Panc1 (cell line): ENCODE measurements around the gene GLTP. TPM values are rescaled to one million over a fixed set of nuclear protein-coding genes. Genes with fewer than 3 reads are reported as not detected.
A peak's percentile ranks its signal among the peaks of the same experiment; 100 is the strongest.

ENCODE experiments used
- ATAC-seq: fragments of 200-7000 bp; cut with Tn5 transposase; 2 replicates; pipeline ENCODE4 v1.9.1; 2020; ENCODE audit warnings: mild to moderate bottlenecking, moderate library complexity
- BruUV-seq: library from RNA; stranded (reverse); fragments of 400-500 nt; replicated peaks from 2 replicates; lab custom pipeline; 2021; lab: Mats Ljungman, UMichigan
- CTCF ChIA-PET: fragments of 300-600 bp; sonication (Branson Sonifier 250); formaldehyde crosslinking; loops from one replicate; lab custom pipeline; 2022; ENCODE audit warnings: antibody characterized with exemption; lab: Charles Lee
- POLR2A ChIA-PET: fragments of 300-600 bp; sonication (Branson Sonifier 250); formaldehyde crosslinking; loops from one replicate; lab custom pipeline; 2022; ENCODE audit warnings: antibody characterized with exemption; lab: Charles Lee
- DNase-seq: peaks from one replicate; pipeline ENCODE4 v3.0.0-alpha.2; 2010; ENCODE audit warnings: low read depth, low spot score
- H3K27ac ChIP-seq: 2 replicates; pipeline ENCODE4 v1.5.1; 2011; ENCODE audit warnings: mild to moderate bottlenecking, low read length, inconsistent platforms
- H3K27me3 ChIP-seq: fragments of 200-500 bp; sonication (Bioruptor generic); 2 replicates; pipeline ENCODE4 v1.6.0; 2014; ENCODE audit warnings: low read length, inconsistent platforms; ENCODE audit not compliant: control insufficient read depth, insufficient read depth
- H3K36me3 ChIP-seq: fragments of 200-500 bp; sonication (Bioruptor generic); 2 replicates; pipeline ENCODE4 v1.5.1; 2014; ENCODE audit warnings: inconsistent platforms, mild to moderate bottlenecking, low read length, moderate library complexity; ENCODE audit not compliant: control insufficient read depth, insufficient read depth
- H3K4me1 ChIP-seq: 2 replicates; pipeline ENCODE4 v1.5.1; 2011; ENCODE audit warnings: inconsistent platforms, mild to moderate bottlenecking, low read length, moderate library complexity; ENCODE audit not compliant: control insufficient read depth, insufficient read depth
- H3K4me3 ChIP-seq, 2 experiments: 2 replicates each; pipeline ENCODE4 v1.5.1; 2011 to 2012; ENCODE audit warnings: low read depth in 2 of 2, low read length in 2 of 2, mild to moderate bottlenecking in 2 of 2, inconsistent platforms in 1 of 2, moderate library complexity in 1 of 2
- H3K9me3 ChIP-seq: fragments of 200-500 bp; sonication (Bioruptor generic); 2 replicates; pipeline ENCODE4 v1.5.1; 2014; ENCODE audit warnings: low read depth, mild to moderate bottlenecking, inconsistent platforms, low read length, moderate library complexity; ENCODE audit not compliant: control insufficient read depth, insufficient read depth
- POLR2AphosphoS5 ChIP-seq: IDR thresholded peaks from 2 replicates; pipeline ENCODE4 v1.6.1; 2012; ENCODE audit warnings: mild to moderate bottlenecking, low read depth, low read length, moderate library complexity
- SIN3A ChIP-seq: IDR thresholded peaks from 2 replicates; pipeline ENCODE4 v1.6.1; 2012; ENCODE audit warnings: low read depth, mild to moderate bottlenecking, low read length, moderate library complexity, borderline replicate concordance; ENCODE audit not compliant: insufficient read depth
- TCF7L2 ChIP-seq: IDR thresholded peaks from 2 replicates; pipeline ENCODE4 v1.6.1; 2011; ENCODE audit warnings: mild to moderate bottlenecking, low read depth, low read length, inconsistent platforms
- in situ Hi-C: cut with HindIII; loops from 2 replicates; pipeline ENCODE4 v1.10.0; 2016; ENCODE audit warnings: low sequenced_read_pairs, low pct_unique_long_range_greater_than_20kb
- intact Hi-C: fragments of 100-400 bp; cut with micrococcal nuclease; formaldehyde crosslinking; loops from one replicate; pipeline ENCODE4 v1.10.0; 2022; ENCODE audit not compliant: unreplicated experiment
- total RNA-seq: library from RNA; stranded (reverse); gene quantifications from one replicate; pipeline ENCODE4 v1.2.1, GENCODE V29; 2021; ENCODE audit not compliant: unreplicated experiment
- TF ChIP-seq, protein P1 (sequence below): fragments of 450-650 bp; IDR thresholded peaks from 2 replicates; pipeline ENCODE4 v1.5.1; 2017; ENCODE audit warnings: mild to moderate bottlenecking
- TF ChIP-seq, protein P2 (sequence below), 2 experiments: IDR thresholded peaks; 2 replicates each; pipeline ENCODE4 v1.6.1; 2011 to 2012; ENCODE audit warnings: low read depth in 2 of 2, control low read depth in 1 of 2, low read length in 1 of 2, mild to moderate bottlenecking in 1 of 2, moderate library complexity in 1 of 2; ENCODE audit not compliant: insufficient read depth in 1 of 2

GLTP gene
- total RNA-seq, 1 experiment from 2014 or later: 24.8 TPM

DNA sequence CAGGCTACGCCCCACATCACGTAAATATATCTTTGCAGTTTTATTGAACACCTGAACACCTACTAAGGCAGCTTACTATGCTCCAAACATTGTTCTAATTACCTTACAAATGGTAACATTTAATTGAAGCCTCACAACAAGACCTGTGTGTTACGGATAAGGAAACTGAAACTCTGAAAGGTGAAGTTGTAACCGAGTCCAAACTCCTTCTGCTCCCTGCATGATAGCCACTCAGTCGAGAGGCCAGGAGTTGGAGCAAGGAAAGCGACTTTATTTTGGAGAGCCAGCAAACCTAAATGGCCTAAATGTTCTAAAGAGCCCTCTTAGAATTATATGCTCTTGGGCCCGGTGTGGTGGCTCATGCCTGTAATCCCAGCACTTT is 34.5 kb downstream of the GLTP start:
- in situ Hi-C loops: no loop called here

DNA sequence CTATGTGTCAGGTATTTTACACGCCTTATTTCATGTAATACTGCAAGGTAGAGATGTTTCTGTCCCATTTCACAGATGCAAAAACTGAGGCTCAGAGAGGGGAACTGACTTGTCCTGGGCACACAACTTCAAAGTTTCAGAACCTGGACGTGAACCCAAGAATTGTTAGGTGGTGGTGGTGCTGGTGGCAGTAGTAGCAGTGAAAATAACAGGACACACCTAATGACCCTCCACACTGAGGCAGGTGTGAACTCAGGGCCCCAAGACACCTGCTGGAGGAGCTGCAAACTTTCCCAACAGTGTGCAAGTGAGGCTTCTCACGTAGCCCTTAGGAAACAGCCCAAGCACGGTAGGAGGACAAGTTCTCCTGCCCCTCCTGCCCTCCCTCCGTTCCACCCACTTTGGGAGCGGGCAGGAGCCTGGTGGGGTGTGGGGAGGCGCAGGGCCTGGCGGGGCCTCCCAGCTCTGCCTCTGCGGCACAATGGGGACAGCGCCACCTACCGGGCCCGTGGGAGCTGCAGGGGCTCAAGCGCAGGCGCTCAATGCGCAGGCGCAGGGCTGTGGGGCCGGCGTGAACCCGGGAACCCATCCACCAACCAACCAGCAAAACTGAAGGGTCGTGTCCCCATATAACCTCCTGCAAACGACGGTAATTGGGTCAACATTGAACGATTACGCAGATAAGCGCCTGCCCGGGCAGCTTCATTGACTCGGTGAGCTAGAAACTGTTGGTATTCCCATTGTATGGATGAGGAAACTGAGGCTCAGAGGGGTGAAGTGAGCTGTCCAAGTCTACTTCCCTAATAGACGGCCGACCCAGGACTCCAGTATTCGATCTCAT is 35.1 kb downstream of the GLTP start:
- peak; percentile 41 for DNase-seq
- Histone ChIP-seq H3K9me3 (no peaks in the 10 kb centered on the region), H3K27me3 (no peaks in the 10 kb centered on the region), H3K4me1 (no peaks in the 10 kb centered on the region), H3K4me3 (peak overlapping the region; percentile 23 to 53), H3K36me3 (no peaks in the 10 kb centered on the region), H3K27ac (peak overlapping the region; percentile 11; the same call in 1 of the 2 replicates)
- intact Hi-C loops: loop anchor here (1.0 kb wide), 1 partner anchor 40 kb away; no protein-coding TSS in a partner anchor
- TF ChIP-seq TCF7L2: no peak
- TF ChIP-seq, protein P1, sequence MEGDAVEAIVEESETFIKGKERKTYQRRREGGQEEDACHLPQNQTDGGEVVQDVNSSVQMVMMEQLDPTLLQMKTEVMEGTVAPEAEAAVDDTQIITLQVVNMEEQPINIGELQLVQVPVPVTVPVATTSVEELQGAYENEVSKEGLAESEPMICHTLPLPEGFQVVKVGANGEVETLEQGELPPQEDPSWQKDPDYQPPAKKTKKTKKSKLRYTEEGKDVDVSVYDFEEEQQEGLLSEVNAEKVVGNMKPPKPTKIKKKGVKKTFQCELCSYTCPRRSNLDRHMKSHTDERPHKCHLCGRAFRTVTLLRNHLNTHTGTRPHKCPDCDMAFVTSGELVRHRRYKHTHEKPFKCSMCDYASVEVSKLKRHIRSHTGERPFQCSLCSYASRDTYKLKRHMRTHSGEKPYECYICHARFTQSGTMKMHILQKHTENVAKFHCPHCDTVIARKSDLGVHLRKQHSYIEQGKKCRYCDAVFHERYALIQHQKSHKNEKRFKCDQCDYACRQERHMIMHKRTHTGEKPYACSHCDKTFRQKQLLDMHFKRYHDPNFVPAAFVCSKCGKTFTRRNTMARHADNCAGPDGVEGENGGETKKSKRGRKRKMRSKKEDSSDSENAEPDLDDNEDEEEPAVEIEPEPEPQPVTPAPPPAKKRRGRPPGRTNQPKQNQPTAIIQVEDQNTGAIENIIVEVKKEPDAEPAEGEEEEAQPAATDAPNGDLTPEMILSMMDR: peak; percentile 100
- TF ChIP-seq, protein P2, sequence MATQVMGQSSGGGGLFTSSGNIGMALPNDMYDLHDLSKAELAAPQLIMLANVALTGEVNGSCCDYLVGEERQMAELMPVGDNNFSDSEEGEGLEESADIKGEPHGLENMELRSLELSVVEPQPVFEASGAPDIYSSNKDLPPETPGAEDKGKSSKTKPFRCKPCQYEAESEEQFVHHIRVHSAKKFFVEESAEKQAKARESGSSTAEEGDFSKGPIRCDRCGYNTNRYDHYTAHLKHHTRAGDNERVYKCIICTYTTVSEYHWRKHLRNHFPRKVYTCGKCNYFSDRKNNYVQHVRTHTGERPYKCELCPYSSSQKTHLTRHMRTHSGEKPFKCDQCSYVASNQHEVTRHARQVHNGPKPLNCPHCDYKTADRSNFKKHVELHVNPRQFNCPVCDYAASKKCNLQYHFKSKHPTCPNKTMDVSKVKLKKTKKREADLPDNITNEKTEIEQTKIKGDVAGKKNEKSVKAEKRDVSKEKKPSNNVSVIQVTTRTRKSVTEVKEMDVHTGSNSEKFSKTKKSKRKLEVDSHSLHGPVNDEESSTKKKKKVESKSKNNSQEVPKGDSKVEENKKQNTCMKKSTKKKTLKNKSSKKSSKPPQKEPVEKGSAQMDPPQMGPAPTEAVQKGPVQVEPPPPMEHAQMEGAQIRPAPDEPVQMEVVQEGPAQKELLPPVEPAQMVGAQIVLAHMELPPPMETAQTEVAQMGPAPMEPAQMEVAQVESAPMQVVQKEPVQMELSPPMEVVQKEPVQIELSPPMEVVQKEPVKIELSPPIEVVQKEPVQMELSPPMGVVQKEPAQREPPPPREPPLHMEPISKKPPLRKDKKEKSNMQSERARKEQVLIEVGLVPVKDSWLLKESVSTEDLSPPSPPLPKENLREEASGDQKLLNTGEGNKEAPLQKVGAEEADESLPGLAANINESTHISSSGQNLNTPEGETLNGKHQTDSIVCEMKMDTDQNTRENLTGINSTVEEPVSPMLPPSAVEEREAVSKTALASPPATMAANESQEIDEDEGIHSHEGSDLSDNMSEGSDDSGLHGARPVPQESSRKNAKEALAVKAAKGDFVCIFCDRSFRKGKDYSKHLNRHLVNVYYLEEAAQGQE (IDR thresholded peaks at IDR 0.05; ENCODE audit: insufficient read depth in 1 of 2, low read depth in 2 of 2, low read length in 1 of 2): peak in 1 of 2 experiments; percentile 62; a peak in 1 of 4 replicates
- POLR2A ChIA-PET: no interaction called here
- no TSS peak for BruUV-seq
- ATAC-seq: peak; percentile 96
- CTCF ChIA-PET: interaction anchor here (0.5 to 1.9 kb wide), 12 partner anchors 8 to 496 kb away, joined by 3 to 17 read pairs (median 4); partner anchors contain the start of gene TRPV4
- in situ Hi-C loops: no loop called here

More for the DNA sequence above, 34.5 kb downstream of the GLTP start:
- TF ChIP-seq SIN3A (no peak), POLR2AphosphoS5 (no peak)
- TF ChIP-seq, protein P1: no peak
- TF ChIP-seq, protein P2 (IDR thresholded peaks at IDR 0.05; ENCODE audit: insufficient read depth in 1 of 2, low read depth in 2 of 2, low read length in 1 of 2): no peak
- intact Hi-C loops: loop anchor here (1.0 kb wide), 1 partner anchor 41 kb away; no protein-coding TSS in a partner anchor
- Histone ChIP-seq H3K36me3 (no peaks in the 10 kb centered on the region), H3K4me3 (peak overlapping the region; percentile 23 to 53), H3K9me3 (no peaks in the 10 kb centered on the region), H3K27me3 (no peaks in the 10 kb centered on the region), H3K27ac (peak overlapping the region; percentile 11; the same call in 1 of the 2 replicates), H3K4me1 (no peaks in the 10 kb centered on the region)
- POLR2A ChIA-PET: no interaction called here
- ATAC-seq (no peak), DNase-seq (no peak)
- CTCF ChIA-PET: interaction anchor here (0.7 to 1.9 kb wide), 5 partner anchors 9 to 248 kb away, joined by 3 to 17 read pairs (median 5); partner anchors contain the start of gene TRPV4
- BruUV-seq: no TSS peak
